Embryonic facial prominence (tissue), 1 donor: ENCODE data around the gene PPP6R1.

ENCODE experiments used
- DNase-seq: peaks from one replicate; pipeline ENCODE4 v3.0.0-alpha.2; 2016; ENCODE audit errors: extremely low spot score

PPP6R1 gene

DNA sequence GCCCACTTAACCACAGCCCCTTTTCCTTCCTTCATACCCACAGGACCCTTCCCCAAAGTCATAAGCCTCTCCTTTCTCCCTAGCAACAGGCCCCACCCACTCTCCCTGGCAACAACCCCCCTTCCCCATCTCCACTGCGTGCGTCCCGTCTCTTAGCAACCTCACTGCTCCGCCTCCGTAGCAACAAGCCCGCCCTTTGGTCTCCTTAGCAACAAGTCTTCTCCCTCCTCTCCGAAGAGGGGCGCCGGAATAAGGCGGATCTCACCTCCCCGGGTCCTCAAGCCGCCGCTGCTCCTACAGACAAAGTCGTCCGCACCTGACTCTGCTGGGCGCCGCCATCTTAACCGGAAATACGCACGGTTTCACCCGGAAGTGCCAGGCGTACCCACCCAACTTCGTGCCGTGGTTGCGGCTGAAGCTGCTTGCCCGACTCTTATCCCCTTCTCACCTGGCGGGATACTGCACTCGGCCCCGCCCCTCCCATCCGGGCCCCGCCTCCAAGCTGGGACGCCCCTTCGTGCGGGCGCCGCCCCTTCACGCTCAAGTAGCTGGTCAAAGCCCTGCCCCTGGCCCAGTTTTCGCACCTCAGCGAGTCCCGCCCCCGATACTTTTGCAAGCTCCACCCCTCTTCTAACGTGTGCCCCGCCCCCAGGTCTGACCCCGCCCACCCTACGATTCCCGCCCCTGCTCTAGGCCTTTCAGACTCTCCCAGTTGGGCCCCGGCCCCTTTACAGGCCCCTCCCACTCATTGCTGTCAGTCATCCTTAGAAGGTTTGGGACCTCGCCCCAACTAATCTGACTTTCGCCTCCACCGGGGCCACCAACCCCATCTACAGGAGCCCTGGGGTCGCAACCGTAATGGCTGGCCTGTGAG lies 21.2 kb upstream of the PPP6R1 start, which contains the start of gene HSPBP1:
Gene HSPBP1 (minus strand): TSS at position 341 of the 874 bp plus-strand sequence. CDS start 502 bp downstream, outside the sequence.
- DNase-seq = peak; percentile 90

- DNase-seq = no peak
These were observed 20.5 kb upstream of the PPP6R1 start for GRCh38 chr19:55279340-55279739.

DNA sequence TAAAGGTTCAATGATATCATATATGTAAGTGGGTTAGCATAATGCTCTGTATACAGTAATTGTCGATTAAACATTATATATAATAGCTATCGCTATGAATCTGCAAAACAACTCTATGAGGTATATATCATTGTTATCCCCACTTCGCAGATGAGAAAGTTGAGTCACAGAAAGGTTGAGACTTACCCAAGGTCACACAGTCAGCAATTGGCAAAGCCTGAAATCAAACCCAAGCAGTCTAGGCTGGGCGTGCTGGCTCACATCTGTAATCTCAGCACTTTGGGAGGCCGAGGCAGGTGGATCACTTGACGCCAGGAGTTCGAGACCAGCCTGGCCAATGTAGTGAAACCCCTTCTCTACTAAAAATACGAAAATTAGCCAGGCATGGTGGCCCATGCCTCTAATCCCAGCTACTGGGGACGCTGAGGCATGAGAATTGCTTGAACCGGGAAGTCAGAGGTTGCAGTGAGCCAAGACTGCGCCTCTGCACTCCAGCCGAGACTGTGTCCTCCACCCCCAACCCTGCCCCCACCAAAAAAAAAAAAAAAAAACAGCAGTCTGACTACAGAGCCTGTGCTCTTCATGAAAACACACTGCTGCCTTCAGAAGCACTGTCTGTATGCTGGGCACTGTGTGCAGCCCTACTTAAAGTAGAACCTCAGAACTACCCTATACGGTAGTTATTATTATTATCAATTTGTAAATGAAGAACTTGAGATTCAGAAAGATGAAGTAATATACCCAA lies 19.7 kb upstream of the PPP6R1 start:
- DNase-seq = no peak

DNA sequence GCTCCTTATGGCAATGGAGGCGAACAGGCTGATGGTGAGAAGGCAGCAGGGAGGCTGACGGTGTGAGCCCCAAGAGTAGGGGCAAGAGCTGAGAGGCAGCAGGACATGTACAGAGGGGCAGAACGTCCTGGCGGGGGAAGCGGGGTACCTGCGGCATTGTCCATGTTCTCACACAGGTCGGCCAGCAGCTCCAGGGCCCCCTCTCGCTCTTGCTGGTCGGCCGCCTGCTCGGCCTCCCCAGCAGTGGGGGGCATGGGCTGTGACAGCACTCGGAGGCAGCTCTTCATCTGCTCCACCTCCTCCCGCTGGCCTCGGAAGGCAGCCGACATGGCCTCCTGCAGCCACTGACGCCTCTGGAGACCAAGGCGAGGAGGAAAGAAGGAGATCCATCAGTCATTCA lies 18.7 kb upstream of the PPP6R1 start:
- DNase-seq = no peak

DNA sequence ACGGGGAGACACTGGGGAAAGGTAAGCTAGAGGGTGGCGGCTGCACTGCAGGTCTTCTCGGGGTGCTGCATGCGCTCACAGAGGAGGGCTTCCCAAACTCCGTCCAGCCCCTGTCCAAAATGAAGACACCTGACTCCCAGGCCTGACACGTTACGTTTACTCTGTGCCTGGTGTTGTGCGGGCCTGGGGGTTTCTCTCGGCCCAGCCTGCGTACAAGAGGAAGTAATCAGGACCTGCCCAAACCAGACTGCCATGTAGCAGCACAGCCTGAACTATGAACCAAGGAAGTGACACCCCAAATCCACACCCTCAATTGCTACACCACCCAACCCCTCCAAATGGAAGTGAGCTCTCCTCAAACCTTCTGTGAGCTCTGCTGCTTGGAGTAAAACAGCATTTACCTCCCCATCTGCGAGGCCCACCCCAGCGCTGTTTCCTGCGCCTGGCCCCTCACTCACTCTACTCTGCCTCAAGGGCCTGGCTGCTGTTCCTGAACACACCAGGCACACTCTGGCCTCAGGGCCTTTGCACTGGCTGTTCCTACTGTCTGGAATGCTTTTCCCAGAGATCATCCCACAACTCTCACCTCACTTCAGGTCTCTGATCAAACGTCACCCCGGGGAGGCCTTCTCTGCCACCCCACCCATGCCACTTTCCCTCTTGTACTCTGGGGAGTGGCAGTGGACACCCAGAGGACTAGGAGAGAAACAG lies 18.1 kb upstream of the PPP6R1 start:
- DNase-seq = no peak

DNA sequence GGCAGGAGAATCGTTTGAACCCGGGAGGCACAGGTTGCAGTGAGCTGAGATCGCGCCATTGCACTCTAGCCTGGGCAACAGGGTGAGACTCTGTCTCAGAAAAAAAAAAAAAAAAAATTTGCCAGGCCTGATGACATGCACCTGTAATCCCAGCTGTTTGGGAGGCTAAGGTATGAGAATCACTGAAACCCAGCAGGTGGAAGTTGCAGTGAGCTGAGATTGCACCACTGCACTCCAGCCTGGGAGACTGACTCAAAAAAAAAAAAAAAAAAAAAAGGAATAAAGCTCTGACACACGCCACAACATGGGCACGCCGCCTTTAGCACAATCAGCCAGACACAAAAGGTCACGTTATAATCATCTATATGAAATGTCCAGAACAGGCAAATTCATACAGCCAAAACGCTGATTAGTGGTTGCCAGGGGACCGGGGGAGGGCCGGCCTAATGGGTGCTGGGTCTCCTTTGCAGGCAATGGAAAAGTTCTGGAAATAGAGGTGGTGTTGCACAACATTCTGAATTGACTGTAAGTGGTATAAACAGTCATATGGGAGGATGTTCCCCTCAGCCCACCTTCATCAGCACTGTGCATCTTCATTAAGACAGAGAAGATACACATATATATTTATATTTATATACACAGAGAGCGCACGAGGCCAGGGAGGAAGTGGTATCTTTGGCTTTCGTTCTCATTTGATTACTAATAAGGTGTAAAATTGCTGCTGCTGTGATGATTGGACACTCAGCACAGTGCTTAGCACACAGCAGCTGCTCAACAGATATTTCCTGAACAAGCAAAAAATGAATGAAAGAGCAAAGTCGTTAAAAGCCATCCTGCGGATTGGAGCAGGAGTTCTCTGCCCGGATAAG lies 17.3 kb upstream of the PPP6R1 start:
- DNase-seq = no peak

GRCh38 chr19:55273978-55274707 lies 15.3 kb upstream of the PPP6R1 start:
- DNase-seq = no peak

GRCh38 chr19:55272142-55272541 lies 13.3 kb upstream of the PPP6R1 start:
- no peak for DNase-seq

- no peak for DNase-seq
These were observed 11.5 kb upstream of the PPP6R1 start for GRCh38 chr19:55270172-55270942.

GRCh38 chr19:55269299-55269698 lies 10.5 kb upstream of the PPP6R1 start:
- DNase-seq = no peak

DNA sequence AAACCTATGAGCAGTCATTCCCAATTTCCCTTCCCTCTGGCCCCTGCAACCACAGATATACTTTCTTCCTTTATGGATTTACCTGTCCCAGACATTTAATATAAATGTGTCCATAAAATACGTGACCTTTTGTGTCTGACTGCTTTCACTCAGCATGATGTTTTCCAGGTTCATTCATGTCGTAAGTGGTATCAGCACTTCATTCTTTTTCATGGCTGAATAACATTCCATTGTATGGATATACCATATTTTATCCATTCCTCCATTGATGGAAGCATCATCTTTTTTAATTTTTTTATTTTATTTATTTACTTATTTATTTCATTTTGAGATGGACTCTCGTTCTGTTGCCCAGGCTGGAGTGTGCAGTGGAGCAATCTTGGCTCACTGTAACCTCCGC lies 8.0 kb upstream of the PPP6R1 start:
- no peak for DNase-seq

- no peak for DNase-seq
These were observed 7.6 kb upstream of the PPP6R1 start for GRCh38 chr19:55266404-55266803.

DNA sequence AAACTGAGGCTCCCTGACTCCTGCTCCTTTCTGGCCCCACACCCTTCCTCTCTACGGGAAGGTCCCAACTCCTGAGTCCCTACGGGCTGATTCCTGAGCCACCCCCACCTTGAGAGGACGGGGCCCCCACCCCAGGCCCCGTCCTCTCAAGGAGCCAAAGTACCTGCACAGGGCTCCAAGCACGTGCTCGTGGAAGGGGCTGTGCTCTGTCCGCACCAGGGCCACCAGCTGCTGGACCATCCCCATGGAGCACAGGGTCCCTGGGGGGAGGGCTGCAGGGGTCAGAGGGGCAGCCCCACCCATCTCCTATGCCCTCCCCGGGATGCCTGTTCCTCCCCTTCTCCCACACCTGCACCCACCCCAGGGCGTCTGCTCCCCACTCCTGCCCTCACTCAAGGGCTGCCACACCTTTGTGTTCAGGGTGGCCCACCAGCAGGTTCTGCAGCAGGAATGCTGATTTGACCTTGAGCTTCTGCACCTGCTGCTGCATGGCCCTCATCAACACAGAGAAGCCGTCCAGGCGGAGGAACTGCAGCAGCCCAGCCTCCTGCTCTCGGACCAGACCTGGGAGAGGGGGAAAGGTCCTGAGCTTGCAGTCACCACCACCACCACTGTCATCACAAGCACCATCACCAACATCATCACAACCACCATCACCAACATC lies 7.0 kb upstream of the PPP6R1 start:
- DNase-seq = no peak

DNA sequence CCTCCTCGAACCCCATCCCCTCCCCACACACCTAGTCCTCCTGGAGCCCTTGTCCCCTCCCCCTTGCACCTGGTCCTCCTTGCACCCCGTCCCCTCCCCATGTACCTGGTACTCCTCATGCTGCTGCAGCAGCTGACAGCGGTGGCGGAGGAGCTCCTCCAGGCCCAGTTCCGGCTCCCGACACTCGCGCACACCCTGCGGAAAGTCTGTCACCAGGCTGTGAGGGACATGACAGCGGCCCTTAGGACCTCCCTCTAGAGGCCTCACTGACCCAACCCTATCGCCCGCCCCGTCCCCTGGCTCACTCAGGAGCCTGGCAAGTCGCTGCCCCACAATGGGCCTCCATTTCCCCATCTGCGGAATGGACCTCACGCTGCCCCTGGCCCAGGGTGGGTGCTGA lies 6.4 kb upstream of the PPP6R1 start:
- DNase-seq = no peak

DNA sequence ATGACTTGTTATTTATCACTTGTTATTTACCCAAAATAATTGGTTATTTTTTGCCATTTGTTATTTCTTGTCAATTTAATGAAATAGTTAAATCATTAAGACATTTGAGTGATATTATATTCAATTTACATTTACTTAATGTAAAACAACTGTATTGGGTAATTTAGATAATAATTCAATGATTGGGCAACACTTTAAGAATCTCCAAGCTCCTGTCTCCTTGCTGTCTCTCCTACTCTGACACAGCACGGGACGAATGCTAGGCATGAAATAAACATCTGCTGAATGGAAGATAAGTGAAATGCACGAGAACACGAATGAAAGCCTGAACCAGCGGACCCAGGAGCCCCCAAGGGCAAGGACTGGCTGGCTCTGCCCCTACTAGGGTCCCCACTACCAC lies 5.7 kb upstream of the PPP6R1 start:
- no peak for DNase-seq

DNA sequence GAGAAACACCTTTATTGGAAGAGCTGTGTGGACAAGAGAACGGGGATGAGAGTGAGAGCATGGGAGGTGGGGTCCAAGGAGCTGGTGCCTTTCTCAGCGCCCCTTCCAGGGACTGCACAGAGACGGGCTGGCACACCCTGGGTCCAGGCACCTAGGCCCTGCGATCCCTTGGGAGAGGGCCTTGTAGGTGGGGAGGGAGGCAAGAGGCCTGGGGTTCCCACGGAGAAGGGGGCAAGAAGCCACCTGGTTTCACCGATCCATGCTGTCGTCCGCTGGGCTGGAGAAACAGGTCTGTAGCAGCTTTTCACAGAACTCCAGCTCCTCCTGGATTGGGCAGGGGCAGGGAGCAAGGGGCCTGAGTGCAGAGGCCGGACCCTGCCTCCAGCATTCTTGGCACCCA lies 3.5 kb upstream of the PPP6R1 start:
- DNase-seq = no peak

DNA sequence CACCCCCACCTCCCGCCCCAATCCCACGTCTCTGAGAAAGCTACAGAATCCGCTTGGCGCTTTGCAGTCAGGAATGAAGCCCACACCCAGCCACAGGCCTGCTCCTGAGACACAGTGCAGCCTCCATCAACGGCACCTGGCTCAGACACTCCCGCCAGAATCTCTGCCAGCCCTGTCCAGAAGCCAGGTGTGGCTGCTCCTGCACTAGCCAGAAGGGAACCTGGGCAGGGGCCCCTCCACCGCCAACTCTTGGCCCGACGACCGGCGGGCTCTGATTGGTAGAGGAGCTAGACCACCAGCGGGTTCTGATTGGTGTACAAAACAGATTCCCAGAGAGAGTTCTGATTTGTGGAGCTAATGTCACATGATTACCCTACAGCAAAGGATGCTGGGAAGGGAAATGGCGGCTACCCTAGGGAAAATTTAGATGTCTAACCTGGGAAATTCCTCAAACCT lies 2.9 kb upstream of the PPP6R1 start:
- DNase-seq = no peak

DNA sequence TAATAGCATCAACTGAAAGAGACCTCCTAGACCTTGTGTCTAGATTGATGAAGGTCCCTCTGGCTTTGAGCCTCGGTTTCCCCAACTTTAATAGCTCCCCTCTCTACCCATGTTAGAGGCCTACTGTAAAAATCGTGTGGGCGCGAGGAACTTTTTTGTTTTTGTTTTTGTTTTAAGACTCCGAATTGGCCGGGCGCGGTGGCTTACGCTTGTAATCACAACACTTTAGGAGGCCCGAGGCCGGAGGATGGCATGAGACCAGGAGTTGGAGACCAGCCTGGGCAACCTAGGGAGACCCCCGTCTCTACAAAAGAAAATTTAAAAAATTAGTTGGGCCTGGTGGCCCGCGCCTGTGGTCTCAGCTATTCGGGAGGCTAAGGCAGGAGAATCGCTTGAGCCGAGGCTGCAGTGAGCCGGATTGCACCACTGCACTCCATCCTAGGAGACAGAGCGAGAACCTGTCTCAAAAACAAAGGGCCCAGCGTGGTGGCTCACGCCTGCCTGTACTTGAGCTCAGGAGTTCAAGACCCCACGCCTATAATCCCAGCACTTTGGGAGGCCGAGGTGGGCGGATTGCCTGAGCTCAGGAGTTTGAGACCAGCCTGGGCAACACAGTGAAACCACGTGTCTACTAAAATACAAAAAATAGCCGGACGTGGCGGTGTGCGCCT lies 858 bp upstream of the PPP6R1 start:
- no peak for DNase-seq

DNA sequence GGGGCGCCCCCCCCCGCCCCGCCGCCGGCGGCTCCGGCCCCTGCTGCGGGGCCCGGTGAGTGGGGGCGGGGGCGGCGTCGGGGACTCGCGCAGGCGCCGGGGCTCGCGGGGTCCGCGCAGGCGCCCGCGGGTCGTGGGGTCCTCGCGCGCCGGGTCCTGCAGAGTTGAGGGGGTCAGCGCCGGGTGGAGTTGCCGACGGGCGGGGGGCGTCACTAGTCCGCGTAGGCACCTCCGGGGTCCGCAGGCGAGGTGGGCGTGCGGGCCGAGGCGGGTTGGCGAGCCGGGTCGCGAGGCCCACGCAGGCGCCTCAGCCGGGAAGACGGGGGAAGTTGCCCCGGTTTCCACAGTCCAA lies 365 bp downstream of the PPP6R1 start:
- no peak for DNase-seq
